H7 (cell line): Measurements from ENCODE around the gene CIB4. TPM values are rescaled to one million over a fixed set of nuclear protein-coding genes. Genes with fewer than 3 reads are reported as not detected.
A peak's percentile ranks its signal among the peaks of the same experiment; 100 is the strongest.

ENCODE experiments used
- DNase-seq: peaks from one replicate; pipeline ENCODE4 v3.0.0; 2012
- H3K27me3 ChIP-seq: 2 replicates; pipeline ENCODE4 v1.6.0; 2011; ENCODE audit warnings: mild to moderate bottlenecking, low read length; ENCODE audit not compliant: control insufficient read depth, insufficient read depth
- H3K36me3 ChIP-seq: replicated peaks from 2 replicates; pipeline ENCODE4 v1.5.1; 2011; ENCODE audit warnings: low read length; ENCODE audit not compliant: control insufficient read depth, insufficient read depth
- H3K4me3 ChIP-seq: 2 replicates; pipeline ENCODE4 v1.5.1; 2011; ENCODE audit warnings: low read depth, mild to moderate bottlenecking, control low read depth, low read length, moderate library complexity; ENCODE audit not compliant: insufficient read depth
- total RNA-seq: library from RNA; depleted of rRNA; stranded (reverse); fragments of >200 nt; shearing (Covaris generic); gene quantifications from 2 replicates; pipeline ENCODE4 v1.2.3, GENCODE V29; 2014

Gene CIB4
- total RNA-seq, 1 experiment from 2014 or later: not detected

GRCh38 chr2:26584656-26585055, 56.5 kb downstream of the CIB4 start:
- no peaks in the 10 kb centered on the region; the same call in 1 of the 2 replicates for H3K27me3 ChIP-seq
- H3K4me3 ChIP-seq: no peak overlapping the region
- DNase-seq: no peak
- no peaks in the 10 kb centered on the region for H3K36me3 ChIP-seq

- no peak for DNase-seq
- no peaks in the 10 kb centered on the region for H3K36me3 ChIP-seq
- H3K4me3 ChIP-seq: no peak overlapping the region
- H3K27me3 ChIP-seq: no peaks in the 10 kb centered on the region; the same call in 1 of the 2 replicates
Observed at GRCh38 chr2:26584191-26584590, 57.0 kb downstream of the CIB4 start.

GRCh38 chr2:26583381-26583911, 57.7 kb downstream of the CIB4 start:
- Histone ChIP-seq H3K4me3 (no peak overlapping the region), H3K36me3 (no peaks in the 10 kb centered on the region), H3K27me3 (no peaks in the 10 kb centered on the region; the same call in 1 of the 2 replicates)
- no peak for DNase-seq

DNA sequence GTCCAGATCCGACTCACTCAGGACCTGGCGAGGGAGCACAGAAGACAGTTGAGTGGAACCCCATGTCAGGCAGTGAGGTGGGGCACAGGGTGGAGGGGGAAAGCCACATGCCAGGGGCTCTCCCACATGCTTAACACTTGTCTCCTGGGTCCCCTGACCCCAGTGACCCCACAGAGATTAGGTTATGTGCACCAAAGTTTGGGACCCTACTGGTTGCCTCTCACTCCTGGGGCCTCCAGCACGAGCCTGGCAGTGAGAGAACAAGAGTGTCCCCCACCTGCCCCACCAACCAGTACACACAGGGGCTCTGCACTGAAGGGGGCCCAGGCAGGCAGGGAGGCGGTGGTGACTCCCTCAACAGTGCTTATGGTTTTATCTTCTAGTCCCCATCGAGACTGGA, 58.3 kb downstream of the CIB4 start:
- no peak overlapping the region for H3K4me3 ChIP-seq
- no peaks in the 10 kb centered on the region for H3K36me3 ChIP-seq
- peaks cover 1% of the 10 kb centered on the region; the same call in 1 of the 2 replicates for H3K27me3 ChIP-seq
- DNase-seq: no peak

GRCh38 chr2:26581991-26582842, 58.9 kb downstream of the CIB4 start:
- H3K27me3 ChIP-seq: peaks cover 3% of the 10 kb centered on the region; the same call in 1 of the 2 replicates
- no peak overlapping the region for H3K4me3 ChIP-seq
- peak; percentile 55 for DNase-seq
- H3K36me3 ChIP-seq: no peaks in the 10 kb centered on the region

GRCh38 chr2:26581266-26581990, 59.7 kb downstream of the CIB4 start:
- Histone ChIP-seq H3K27me3 (peaks cover 3% of the 10 kb centered on the region; the same call in 1 of the 2 replicates), H3K4me3 (no peak overlapping the region), H3K36me3 (no peaks in the 10 kb centered on the region)
- no peak for DNase-seq

DNA sequence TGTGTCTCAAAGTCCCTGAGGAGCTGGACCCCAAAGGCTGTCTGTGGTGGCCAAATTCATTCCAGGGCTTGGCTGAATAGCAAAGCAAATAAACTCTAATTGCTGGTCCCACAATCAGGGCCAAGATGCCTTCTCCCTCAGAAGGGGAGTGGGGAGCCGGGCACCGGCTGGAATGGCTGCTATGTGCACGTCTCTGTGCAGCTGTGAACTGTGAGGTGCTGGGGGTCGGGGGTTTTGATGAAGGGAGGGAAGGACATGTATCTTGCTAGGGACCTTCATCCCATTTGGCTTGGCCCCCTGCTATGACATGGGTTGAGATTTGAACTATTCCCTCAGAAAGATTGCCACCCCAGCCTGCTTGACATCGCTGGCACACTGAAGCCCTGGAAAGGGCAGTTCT, 60.4 kb downstream of the CIB4 start:
- DNase-seq: no peak
- Histone ChIP-seq H3K4me3 (no peak overlapping the region), H3K27me3 (peaks cover 3% of the 10 kb centered on the region; the same call in 1 of the 2 replicates), H3K36me3 (no peaks in the 10 kb centered on the region)

- Histone ChIP-seq H3K36me3 (no peaks in the 10 kb centered on the region), H3K4me3 (no peak overlapping the region)
- no peak for DNase-seq
Observed at GRCh38 chr2:26580151-26580550, 61.0 kb downstream of the CIB4 start.

DNA sequence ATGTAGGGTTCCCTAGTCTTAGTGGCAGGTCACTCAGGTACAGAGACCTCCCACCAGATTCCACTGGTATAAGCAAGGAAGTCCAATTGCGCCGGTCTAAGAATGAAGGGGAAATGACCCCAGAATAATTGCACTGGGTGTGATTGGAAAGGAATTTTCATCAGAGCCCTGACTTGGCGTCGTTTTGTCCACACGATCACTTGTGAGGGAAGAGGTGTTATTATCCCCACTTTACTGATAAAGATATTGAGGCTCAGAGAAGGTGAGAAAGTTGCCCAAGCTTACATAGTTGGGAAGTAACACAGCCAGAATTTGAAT, 61.5 kb downstream of the CIB4 start:
- no peak for DNase-seq

More at GRCh38 chr2:26580151-26580550, 61.0 kb downstream of the CIB4 start:
- H3K27me3 ChIP-seq: peaks cover 3% of the 10 kb centered on the region; the same call in 1 of the 2 replicates

DNA sequence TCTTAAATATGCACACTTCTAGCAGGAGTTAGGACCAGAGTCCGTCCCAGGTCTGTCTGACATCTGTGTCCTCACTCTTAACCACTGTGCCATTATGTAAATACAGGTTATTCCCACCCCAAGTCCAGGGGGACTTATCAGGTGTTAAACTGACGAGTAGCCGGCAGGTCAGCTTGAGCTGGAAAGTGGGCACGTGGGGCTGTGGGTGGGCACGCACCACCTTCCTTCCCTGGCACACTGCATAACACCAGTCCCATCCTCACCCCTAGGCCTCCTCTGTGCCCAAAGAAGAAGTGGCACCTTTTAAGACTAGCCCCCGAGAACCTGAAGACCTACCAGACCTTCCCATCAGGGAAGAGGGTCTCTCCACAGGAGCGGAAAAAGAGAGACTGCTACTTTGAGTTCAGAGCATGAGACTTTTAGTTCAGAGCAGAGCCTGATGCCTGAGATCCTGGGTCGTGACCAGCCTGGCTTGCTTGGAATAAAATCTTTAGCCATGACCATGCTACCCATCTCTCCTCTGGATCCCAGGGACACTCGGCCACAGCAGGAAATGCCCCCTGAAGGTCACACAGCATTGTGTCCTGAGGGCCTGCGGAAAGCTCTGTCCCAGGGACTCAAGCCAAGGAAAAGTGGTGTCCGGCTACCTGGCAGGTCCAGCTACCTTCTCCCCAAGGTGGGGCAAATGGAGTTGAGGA, 62.0 kb downstream of the CIB4 start:
- peaks cover 3% of the 10 kb centered on the region; the same call in 1 of the 2 replicates for H3K27me3 ChIP-seq
- H3K36me3 ChIP-seq: no peaks in the 10 kb centered on the region
- no peak overlapping the region for H3K4me3 ChIP-seq
- no peak for DNase-seq

More for the DNA sequence above, 61.5 kb downstream of the CIB4 start:
- H3K4me3 ChIP-seq: no peak overlapping the region
- peaks cover 3% of the 10 kb centered on the region; the same call in 1 of the 2 replicates for H3K27me3 ChIP-seq
- H3K36me3 ChIP-seq: no peaks in the 10 kb centered on the region

- H3K36me3 ChIP-seq: no peaks in the 10 kb centered on the region
- peaks cover 3% of the 10 kb centered on the region; the same call in 1 of the 2 replicates for H3K27me3 ChIP-seq
- H3K4me3 ChIP-seq: no peak overlapping the region
- no peak for DNase-seq
Observed at GRCh38 chr2:26578581-26578980, 62.6 kb downstream of the CIB4 start.

DNA sequence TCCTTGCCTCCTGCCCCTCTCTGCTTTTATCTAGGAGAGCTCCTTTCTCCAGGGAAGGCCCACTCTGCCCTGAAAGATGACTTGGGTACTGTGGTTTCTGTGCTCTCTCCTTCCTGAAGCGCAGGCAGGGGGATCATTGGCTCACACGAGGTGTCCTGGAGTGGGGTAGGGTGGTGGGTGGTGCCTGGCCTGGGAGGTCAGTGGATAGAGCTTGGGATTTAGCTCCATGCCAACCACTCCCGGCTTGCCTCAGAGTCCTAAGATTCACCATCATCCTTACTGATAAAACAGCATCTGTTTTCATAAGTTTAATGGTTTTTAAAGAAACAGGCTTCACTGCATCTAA, 63.1 kb downstream of the CIB4 start:
- no peaks in the 10 kb centered on the region for H3K36me3 ChIP-seq
- H3K4me3 ChIP-seq: no peak overlapping the region
- no peak for DNase-seq
- H3K27me3 ChIP-seq: peaks cover 3% of the 10 kb centered on the region; the same call in 1 of the 2 replicates

- peak; percentile 94 for DNase-seq
- Histone ChIP-seq H3K27me3 (peaks cover 3% of the 10 kb centered on the region; the same call in 1 of the 2 replicates), H3K4me3 (no peak overlapping the region), H3K36me3 (no peaks in the 10 kb centered on the region)
Observed at GRCh38 chr2:26577442-26578112, 63.6 kb downstream of the CIB4 start.
